NCI-H345 treated with DMSO at 0.1 percent for 48 hours (cell line): ENCODE results near the gene PEX16.

ENCODE experiments used
- DNase-seq: peaks from one replicate; lab custom pipeline; 2025; ENCODE audit not compliant: unreplicated experiment; lab: John Stamatoyannopoulos, UW

Gene PEX16

GRCh38 chr11:45879803-45880686, 37.6 kb downstream of the PEX16 start:
- DNase-seq = no peak

- no peak for DNase-seq
Observed at GRCh38 chr11:45877845-45878244, 39.8 kb downstream of the PEX16 start.

- no peak for DNase-seq
Observed at GRCh38 chr11:45877221-45877620, 40.5 kb downstream of the PEX16 start.

- DNase-seq = no peak
Observed at GRCh38 chr11:45876401-45876800, 41.3 kb downstream of the PEX16 start.

GRCh38 chr11:45872651-45873356, 44.9 kb downstream of the PEX16 start:
- DNase-seq = no peak

- DNase-seq = no peak
Observed at GRCh38 chr11:45871638-45872037, 46.0 kb downstream of the PEX16 start.

GRCh38 chr11:45870706-45871105, 47.0 kb downstream of the PEX16 start:
- DNase-seq = no peak

- no peak for DNase-seq
Observed at GRCh38 chr11:45869551-45869950, 48.1 kb downstream of the PEX16 start.

GRCh38 chr11:45864041-45864440, 53.6 kb downstream of the PEX16 start:
- no peak for DNase-seq

GRCh38 chr11:45860764-45861510, 56.7 kb downstream of the PEX16 start:
- no peak for DNase-seq

GRCh38 chr11:45860348-45860747, 57.3 kb downstream of the PEX16 start:
- DNase-seq = no peak
